HCT116 (cell line): ENCODE measurements around the gene RXFP3. TPM values are rescaled to one million over a fixed set of nuclear protein-coding genes. Genes with fewer than 3 reads are reported as not detected.

ENCODE experiments used
- ATAC-seq: fragments of 200-7000 bp; cut with Tn5 transposase; 2 replicates; pipeline ENCODE4 v1.9.1; 2020; ENCODE audit warnings: mild to moderate bottlenecking, moderate library complexity
- BruUV-seq: library from RNA; stranded (reverse); fragments of 400-500 nt; replicated peaks from 2 replicates; lab custom pipeline; 2021; lab: Mats Ljungman, UMichigan
- CTCF ChIA-PET: fragments of 300-600 bp; sonication (Branson Sonifier 250); formaldehyde crosslinking; loops from one replicate; lab custom pipeline; 2021; ENCODE audit warnings: antibody characterized with exemption; lab: Charles Lee
- POLR2A ChIA-PET: fragments of 300-600, 350-600 bp; sonication (Branson Sonifier 250); formaldehyde crosslinking; loops from one replicate; lab custom pipeline; 2021; ENCODE audit warnings: antibody characterized with exemption; lab: Charles Lee
- RAD21 ChIA-PET, 2 experiments: fragments of 300-600 bp; sonication (Branson Sonifier 250); formaldehyde crosslinking; loops; one replicate each; lab custom pipeline; 2023; ENCODE audit warnings: low total read pairs in 2 of 2; ENCODE audit not compliant: uncharacterized antibody in 2 of 2, unreplicated experiment in 2 of 2, low non-redundant PET in 1 of 2; lab: Charles Lee
- DNase-seq: peaks from one replicate; pipeline ENCODE4 v3.0.0-alpha.2; 2010; ENCODE audit warnings: low read depth, low spot score
- H2AFZ ChIP-seq: fragments of 200-600 bp; shearing (Covaris generic), sonication (generic); 2 replicates; pipeline ENCODE4 v1.6.1; 2017; ENCODE audit warnings: low read depth, mixed run types, mixed read lengths, antibody characterized with exemption, low read length; ENCODE audit not compliant: poor library complexity, severe bottlenecking
- H3K27ac ChIP-seq: 2 replicates; pipeline ENCODE4 v1.5.1; 2012; ENCODE audit warnings: low read depth, low read length
- H3K27me3 ChIP-seq: fragments of 200-600 bp; sonication (generic); 2 replicates; pipeline ENCODE4 v1.6.1; 2016; ENCODE audit warnings: mixed run types, low read length, mixed read lengths; ENCODE audit not compliant: insufficient read depth
- H3K36me3 ChIP-seq, 2 experiments: fragments of 200-500 bp in 1 of 2; fragments of 200-600 bp in 1 of 2; sonication (Bioruptor generic) in 1 of 2; sonication (generic) in 1 of 2; 2 replicates each; pipeline versions ENCODE4 v1.5.1 to v1.6.1; 2014 to 2016; ENCODE audit warnings: low read length in 2 of 2, inconsistent platforms in 1 of 2, mixed read lengths in 1 of 2, mixed run types in 1 of 2; ENCODE audit not compliant: insufficient read depth in 2 of 2, control insufficient read depth in 1 of 2
- H3K4me1 ChIP-seq, 2 experiments: fragments of 200-600 bp in 1 of 2; sonication (generic) in 1 of 2; 2 replicates each; pipeline versions ENCODE4 v1.5.1 to v1.6.1; 2012 to 2017; ENCODE audit warnings: low read length in 2 of 2, inconsistent platforms in 1 of 2, mild to moderate bottlenecking in 1 of 2, mixed read lengths in 1 of 2, mixed run types in 1 of 2, moderate library complexity in 1 of 2; ENCODE audit not compliant: insufficient read depth in 2 of 2, control insufficient read depth in 1 of 2
- H3K4me2 ChIP-seq: fragments of 200-600 bp; sonication (generic); 2 replicates; pipeline ENCODE4 v1.6.1; 2017; ENCODE audit warnings: mixed run types, low read length, mixed read lengths
- H3K4me3 ChIP-seq, 2 experiments: fragments of 200-600 bp in 1 of 2; sonication (generic) in 1 of 2; replicated peaks in 1 of 2; 2 replicates each; pipeline ENCODE4 v1.5.1; 2011 to 2016; ENCODE audit warnings: low read length in 2 of 2, control low read depth in 1 of 2, low read depth in 1 of 2, mild to moderate bottlenecking in 1 of 2, mixed read lengths in 1 of 2, mixed run types in 1 of 2
- H3K79me2 ChIP-seq: fragments of 200-600 bp; sonication (generic); 2 replicates; pipeline ENCODE4 v1.6.1; 2017; ENCODE audit warnings: mild to moderate bottlenecking, mixed run types, low read length, moderate library complexity, mixed read lengths; ENCODE audit not compliant: insufficient read depth
- H3K9ac ChIP-seq: fragments of 200-600 bp; sonication (generic); 2 replicates; pipeline ENCODE4 v1.6.1; 2016; ENCODE audit warnings: low read length, mixed read lengths
- H3K9me2 ChIP-seq: fragments of 200-600 bp; sonication (generic), shearing (Covaris generic); 2 replicates; pipeline ENCODE4 v1.6.1; 2017; ENCODE audit warnings: mixed run types, mild to moderate bottlenecking, moderate library complexity; ENCODE audit not compliant: insufficient read depth
- H3K9me3 ChIP-seq, 2 experiments: fragments of 200-500 bp in 1 of 2; fragments of 200-600 bp in 1 of 2; sonication (Bioruptor generic) in 1 of 2; sonication (generic) in 1 of 2; 2 replicates each; pipeline ENCODE4 v1.6.1; 2014 to 2017; ENCODE audit warnings: low read length in 2 of 2, mixed read lengths in 2 of 2, inconsistent platforms in 1 of 2, low read depth in 1 of 2, mild to moderate bottlenecking in 1 of 2, mixed run types in 1 of 2, moderate library complexity in 1 of 2; ENCODE audit not compliant: control insufficient read depth in 1 of 2, insufficient read depth in 1 of 2
- H4K20me1 ChIP-seq: fragments of 200-600 bp; sonication (generic), shearing (Covaris generic); 2 replicates; pipeline ENCODE4 v1.6.1; 2017; ENCODE audit warnings: mixed run types, mild to moderate bottlenecking, moderate library complexity; ENCODE audit not compliant: insufficient read depth
- CEBPB ChIP-seq: IDR thresholded peaks from 2 replicates; pipeline ENCODE4 v1.6.1; 2012; ENCODE audit warnings: low read depth
- EZH2 ChIP-seq: fragments of 200-600 bp; sonication (generic); IDR thresholded peaks from 2 replicates; pipeline ENCODE4 v1.6.1; 2017; ENCODE audit warnings: antibody characterized with exemption, mixed run types
- EZH2phosphoT487 ChIP-seq: fragments of 200-600 bp; IDR thresholded peaks from 2 replicates; pipeline ENCODE4 v1.6.1; 2018; ENCODE audit warnings: antibody characterized with exemption, borderline replicate concordance
- FOSL1 ChIP-seq: IDR thresholded peaks from 2 replicates; pipeline ENCODE4 v1.6.1; 2012; ENCODE audit warnings: low read depth
- JUND ChIP-seq: IDR thresholded peaks from 2 replicates; pipeline ENCODE4 v1.6.1; 2012
- POLR2A ChIP-seq: IDR thresholded peaks from 2 replicates; pipeline ENCODE4 v1.7.0; 2011; ENCODE audit warnings: borderline replicate concordance; ENCODE audit not compliant: insufficient read depth, insufficient read length; ENCODE audit errors: extremely low read depth
- POLR2AphosphoS5 ChIP-seq: IDR thresholded peaks from 2 replicates; pipeline ENCODE4 v1.6.1; 2011; ENCODE audit warnings: mild to moderate bottlenecking, low read depth, low read length, moderate library complexity
- RAD21 ChIP-seq: IDR thresholded peaks from 2 replicates; pipeline ENCODE4 v1.6.1; 2012; ENCODE audit warnings: low read depth, mild to moderate bottlenecking
- SIN3A ChIP-seq: IDR thresholded peaks from 2 replicates; pipeline ENCODE4 v1.6.1; 2012; ENCODE audit warnings: low read depth
- SRF ChIP-seq: IDR thresholded peaks from 2 replicates; pipeline ENCODE4 v1.6.1; 2012; ENCODE audit warnings: low read depth
- TCF7L2 ChIP-seq: IDR thresholded peaks from 2 replicates; pipeline ENCODE4 v1.7.0; 2011; ENCODE audit warnings: borderline replicate concordance, inconsistent platforms; ENCODE audit not compliant: insufficient read depth, insufficient read length; ENCODE audit errors: extremely low read depth
- YY1 ChIP-seq: IDR thresholded peaks from 2 replicates; pipeline ENCODE4 v1.6.1; 2011; ENCODE audit warnings: low read length, low read depth, moderate library complexity, mild to moderate bottlenecking; ENCODE audit not compliant: insufficient replicate concordance; ENCODE audit errors: extremely low read depth
- ZFX ChIP-seq: fragments of 450-650 bp; IDR thresholded peaks from 2 replicates; pipeline ENCODE4 v1.6.1; 2017
- ZNF274 ChIP-seq: fragments of 200-500 bp; sonication (Bioruptor generic); IDR thresholded peaks from 2 replicates; pipeline ENCODE4 v1.6.1; 2014; ENCODE audit warnings: mild to moderate bottlenecking, low read depth, low read length, inconsistent platforms
- intact Hi-C: fragments of 100-400 bp; cut with micrococcal nuclease; formaldehyde crosslinking; loops from 2 replicates; pipeline ENCODE4 v1.10.0; 2022
- total RNA-seq: library from RNA; stranded (reverse); gene quantifications from one replicate; pipeline ENCODE4 v1.2.1, GENCODE V29; 2021; ENCODE audit not compliant: unreplicated experiment
- TF ChIP-seq, protein P1 (sequence below): IDR thresholded peaks from 2 replicates; pipeline ENCODE4 v1.6.1; 2012
- TF ChIP-seq, protein P2 (sequence below): IDR thresholded peaks from 2 replicates; pipeline ENCODE4 v1.6.1; 2011; ENCODE audit warnings: mild to moderate bottlenecking, low read length, moderate library complexity; ENCODE audit not compliant: insufficient replicate concordance; ENCODE audit errors: extremely low read depth
- TF ChIP-seq, protein P3 (sequence below): IDR thresholded peaks from 2 replicates; pipeline ENCODE4 v1.6.1; 2012

RXFP3 gene
- total RNA-seq, 1 experiment from 2014 or later, result not detected

DNA sequence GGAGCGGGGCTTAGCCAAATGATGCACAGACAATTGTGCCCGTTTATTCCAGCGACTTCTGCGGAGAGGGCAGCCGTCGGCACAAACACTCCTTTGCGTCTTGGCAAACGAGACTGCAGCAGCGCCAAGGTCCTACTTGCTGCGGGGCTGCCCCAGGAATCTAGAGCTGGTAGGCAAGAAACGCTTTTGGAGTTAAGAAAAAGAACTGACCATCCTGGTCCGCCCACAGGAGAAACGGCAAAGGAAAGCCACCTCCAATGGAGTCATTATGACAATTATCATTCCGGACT lies 2.3 kb downstream of the RXFP3 start:
- Histone ChIP-seq H4K20me1 (no peaks in the 10 kb centered on the region), H3K4me1 (no peaks in the 10 kb centered on the region), H3K36me3 (no peaks in the 10 kb centered on the region), H3K4me2 (no peak overlapping the region), H3K9me2 (no peaks in the 10 kb centered on the region), H3K27me3 (peaks cover 43% of the 10 kb centered on the region), H3K9ac (no peak overlapping the region), H3K27ac (no peak overlapping the region), H3K79me2 (no peaks in the 10 kb centered on the region), H3K9me3 (no peaks in the 10 kb centered on the region), H2AFZ (no peak overlapping the region), H3K4me3 (no peak overlapping the region)
- CTCF ChIA-PET, result no interaction called here
- ATAC-seq, result no peak
- POLR2A ChIA-PET, result no interaction called here
- RAD21 ChIA-PET, result no interaction called here
- intact Hi-C loops, result no loop called here
- DNase-seq, result no peak
- TF ChIP-seq RAD21 (no peak), ZNF274 (no peak), CEBPB (no peak), TCF7L2 (no peak), EZH2phosphoT487 (no peak), SRF (no peak), FOSL1 (no peak)
- TF ChIP-seq, protein P1, sequence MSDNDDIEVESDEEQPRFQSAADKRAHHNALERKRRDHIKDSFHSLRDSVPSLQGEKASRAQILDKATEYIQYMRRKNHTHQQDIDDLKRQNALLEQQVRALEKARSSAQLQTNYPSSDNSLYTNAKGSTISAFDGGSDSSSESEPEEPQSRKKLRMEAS, result no peak
- TF ChIP-seq, protein P2, sequence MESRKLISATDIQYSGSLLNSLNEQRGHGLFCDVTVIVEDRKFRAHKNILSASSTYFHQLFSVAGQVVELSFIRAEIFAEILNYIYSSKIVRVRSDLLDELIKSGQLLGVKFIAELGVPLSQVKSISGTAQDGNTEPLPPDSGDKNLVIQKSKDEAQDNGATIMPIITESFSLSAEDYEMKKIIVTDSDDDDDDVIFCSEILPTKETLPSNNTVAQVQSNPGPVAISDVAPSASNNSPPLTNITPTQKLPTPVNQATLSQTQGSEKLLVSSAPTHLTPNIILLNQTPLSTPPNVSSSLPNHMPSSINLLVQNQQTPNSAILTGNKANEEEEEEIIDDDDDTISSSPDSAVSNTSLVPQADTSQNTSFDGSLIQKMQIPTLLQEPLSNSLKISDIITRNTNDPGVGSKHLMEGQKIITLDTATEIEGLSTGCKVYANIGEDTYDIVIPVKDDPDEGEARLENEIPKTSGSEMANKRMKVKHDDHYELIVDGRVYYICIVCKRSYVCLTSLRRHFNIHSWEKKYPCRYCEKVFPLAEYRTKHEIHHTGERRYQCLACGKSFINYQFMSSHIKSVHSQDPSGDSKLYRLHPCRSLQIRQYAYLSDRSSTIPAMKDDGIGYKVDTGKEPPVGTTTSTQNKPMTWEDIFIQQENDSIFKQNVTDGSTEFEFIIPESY, result no peak
- BruUV-seq, result no TSS peak

DNA sequence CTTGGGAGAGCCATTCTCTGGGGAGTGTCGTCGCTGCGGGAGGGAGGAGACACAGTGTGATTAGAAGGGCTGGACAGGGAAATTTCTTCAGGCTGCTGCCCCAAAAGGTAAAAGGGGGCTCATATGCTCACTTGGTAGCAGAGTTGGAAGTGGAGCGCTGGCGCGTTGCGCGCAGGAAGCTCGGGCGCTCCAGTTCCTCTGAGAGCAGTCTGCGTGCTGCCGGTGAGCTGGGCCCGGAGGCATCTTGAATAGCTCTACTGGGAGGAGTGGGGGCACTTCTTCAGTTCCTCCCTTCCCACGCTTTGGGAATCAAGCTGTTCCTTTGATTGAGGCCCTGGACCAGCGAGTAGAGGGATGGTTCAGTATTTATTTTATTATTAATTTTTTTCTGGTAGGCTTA lies 2.7 kb downstream of the RXFP3 start:
- Histone ChIP-seq H4K20me1 (no peaks in the 10 kb centered on the region), H3K4me2 (no peak overlapping the region), H3K36me3 (no peaks in the 10 kb centered on the region), H2AFZ (no peak overlapping the region), H3K4me3 (no peak overlapping the region), H3K27me3 (peaks cover 41% of the 10 kb centered on the region), H3K9me3 (no peaks in the 10 kb centered on the region), H3K4me1 (no peaks in the 10 kb centered on the region), H3K9me2 (no peaks in the 10 kb centered on the region), H3K9ac (no peak overlapping the region), H3K27ac (no peak overlapping the region), H3K79me2 (no peaks in the 10 kb centered on the region)
- ChIA-PET RAD21 (no interaction called here), CTCF (no interaction called here), POLR2A (no interaction called here)
- no peak for TF ChIP-seq EZH2
- TF ChIP-seq, protein P3, sequence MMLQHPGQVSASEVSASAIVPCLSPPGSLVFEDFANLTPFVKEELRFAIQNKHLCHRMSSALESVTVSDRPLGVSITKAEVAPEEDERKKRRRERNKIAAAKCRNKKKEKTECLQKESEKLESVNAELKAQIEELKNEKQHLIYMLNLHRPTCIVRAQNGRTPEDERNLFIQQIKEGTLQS, result no peak
- TF ChIP-seq POLR2A, result no peak
- no peak for TF ChIP-seq ZFX
- TF ChIP-seq RAD21, result no peak
- TF ChIP-seq POLR2AphosphoS5, result no peak
- no peak for TF ChIP-seq SRF
- TF ChIP-seq CEBPB, result no peak
- TF ChIP-seq SIN3A, result no peak
- no peak for TF ChIP-seq JUND
- TF ChIP-seq FOSL1, result no peak
- TF ChIP-seq, protein P1, result no peak
- no peak for TF ChIP-seq TCF7L2
- TF ChIP-seq YY1, result no peak
- ATAC-seq, result no peak
- DNase-seq, result no peak
- BruUV-seq, result no TSS peak
- intact Hi-C loops, result no loop called here
